GM10266 (cell line): ENCODE results near the gene ENTPD6.

ENCODE experiments used
- DNase-seq: peaks from one replicate; pipeline ENCODE4 v3.0.0; 2012; ENCODE audit errors: extremely low spot score
- TF ChIP-seq, protein P1 (sequence below): IDR thresholded peaks from 2 replicates; pipeline ENCODE4 v1.5.1; 2012; ENCODE audit warnings: mild to moderate bottlenecking, low read depth; ENCODE audit not compliant: control insufficient read depth, insufficient read depth; ENCODE audit errors: missing control alignments

The ENTPD6 gene

GRCh38 chr20:25269833-25270170 lies 74.3 kb downstream of the ENTPD6 start:
- TF ChIP-seq, protein P1, sequence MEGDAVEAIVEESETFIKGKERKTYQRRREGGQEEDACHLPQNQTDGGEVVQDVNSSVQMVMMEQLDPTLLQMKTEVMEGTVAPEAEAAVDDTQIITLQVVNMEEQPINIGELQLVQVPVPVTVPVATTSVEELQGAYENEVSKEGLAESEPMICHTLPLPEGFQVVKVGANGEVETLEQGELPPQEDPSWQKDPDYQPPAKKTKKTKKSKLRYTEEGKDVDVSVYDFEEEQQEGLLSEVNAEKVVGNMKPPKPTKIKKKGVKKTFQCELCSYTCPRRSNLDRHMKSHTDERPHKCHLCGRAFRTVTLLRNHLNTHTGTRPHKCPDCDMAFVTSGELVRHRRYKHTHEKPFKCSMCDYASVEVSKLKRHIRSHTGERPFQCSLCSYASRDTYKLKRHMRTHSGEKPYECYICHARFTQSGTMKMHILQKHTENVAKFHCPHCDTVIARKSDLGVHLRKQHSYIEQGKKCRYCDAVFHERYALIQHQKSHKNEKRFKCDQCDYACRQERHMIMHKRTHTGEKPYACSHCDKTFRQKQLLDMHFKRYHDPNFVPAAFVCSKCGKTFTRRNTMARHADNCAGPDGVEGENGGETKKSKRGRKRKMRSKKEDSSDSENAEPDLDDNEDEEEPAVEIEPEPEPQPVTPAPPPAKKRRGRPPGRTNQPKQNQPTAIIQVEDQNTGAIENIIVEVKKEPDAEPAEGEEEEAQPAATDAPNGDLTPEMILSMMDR: no peak
- no peak for DNase-seq

- TF ChIP-seq, protein P1: no peak
- DNase-seq: no peak
These were observed 75.3 kb downstream of the ENTPD6 start for GRCh38 chr20:25270829-25271251.

DNA sequence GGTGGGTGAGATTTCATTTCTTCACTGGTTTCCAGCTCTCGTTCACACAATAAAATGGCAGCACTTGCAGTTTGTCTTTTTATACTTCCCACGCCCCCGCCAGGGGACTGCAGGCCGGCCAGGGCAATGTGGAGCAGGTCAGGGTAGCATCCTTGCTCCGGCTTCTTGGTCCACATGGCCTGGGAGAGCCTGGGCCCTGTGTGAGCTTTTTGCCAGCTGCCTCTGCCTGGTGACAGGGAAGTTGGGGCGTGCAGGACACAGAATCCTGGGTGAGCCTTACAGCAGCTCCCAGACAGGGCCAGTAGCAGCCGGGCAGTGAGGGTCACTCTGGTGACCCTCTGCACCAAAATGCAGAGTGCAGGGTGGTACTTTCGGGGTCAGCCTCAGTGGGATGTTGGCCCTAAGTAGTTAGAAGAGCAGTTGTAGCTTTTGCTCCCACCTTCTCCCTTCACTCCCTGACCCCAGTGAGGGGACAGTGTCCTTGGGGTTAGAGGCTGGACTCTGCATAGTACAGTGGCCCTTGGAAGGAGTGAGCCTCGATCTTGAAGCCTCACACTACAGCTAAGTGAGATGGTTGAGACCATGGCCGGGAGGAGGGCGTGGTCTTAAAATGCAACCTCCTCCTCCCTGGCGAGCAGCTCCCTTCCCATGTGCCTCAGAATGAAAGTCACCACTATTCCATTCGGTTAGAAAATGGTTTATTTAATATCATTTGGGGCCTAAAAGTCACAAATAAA lies 76.1 kb downstream of the ENTPD6 start:
- DNase-seq: no peak
- TF ChIP-seq, protein P1: no peak

- DNase-seq: no peak
- TF ChIP-seq, protein P1: no peak
These were observed 76.9 kb downstream of the ENTPD6 start for GRCh38 chr20:25272223-25273000.

GRCh38 chr20:25273046-25273445 lies 77.5 kb downstream of the ENTPD6 start:
- no peak for DNase-seq
- TF ChIP-seq, protein P1: no peak

- DNase-seq: no peak
- TF ChIP-seq, protein P1: no peak
These were observed 78.2 kb downstream of the ENTPD6 start for GRCh38 chr20:25273541-25274358.

DNA sequence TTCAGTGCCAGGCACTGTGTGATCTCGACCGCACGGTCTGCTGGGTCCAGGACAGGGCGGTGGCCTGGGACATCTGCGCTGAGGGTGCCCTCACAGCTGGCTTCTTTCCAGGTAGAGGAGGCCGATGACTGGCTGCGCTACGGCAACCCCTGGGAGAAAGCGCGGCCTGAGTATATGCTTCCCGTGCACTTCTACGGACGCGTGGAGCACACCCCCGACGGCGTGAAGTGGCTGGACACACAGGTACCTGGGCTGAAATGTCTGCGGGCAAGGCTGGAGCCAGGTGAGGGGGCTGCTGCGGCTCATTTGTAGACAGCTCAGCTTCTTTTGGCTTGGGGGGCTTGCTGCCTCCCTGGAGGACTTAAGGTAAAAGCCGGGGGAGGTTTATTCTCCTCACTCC lies 79.0 kb downstream of the ENTPD6 start:
- TF ChIP-seq, protein P1: no peak
- DNase-seq: no peak
